ENCODE data around the gene GFRAL.

DNA sequence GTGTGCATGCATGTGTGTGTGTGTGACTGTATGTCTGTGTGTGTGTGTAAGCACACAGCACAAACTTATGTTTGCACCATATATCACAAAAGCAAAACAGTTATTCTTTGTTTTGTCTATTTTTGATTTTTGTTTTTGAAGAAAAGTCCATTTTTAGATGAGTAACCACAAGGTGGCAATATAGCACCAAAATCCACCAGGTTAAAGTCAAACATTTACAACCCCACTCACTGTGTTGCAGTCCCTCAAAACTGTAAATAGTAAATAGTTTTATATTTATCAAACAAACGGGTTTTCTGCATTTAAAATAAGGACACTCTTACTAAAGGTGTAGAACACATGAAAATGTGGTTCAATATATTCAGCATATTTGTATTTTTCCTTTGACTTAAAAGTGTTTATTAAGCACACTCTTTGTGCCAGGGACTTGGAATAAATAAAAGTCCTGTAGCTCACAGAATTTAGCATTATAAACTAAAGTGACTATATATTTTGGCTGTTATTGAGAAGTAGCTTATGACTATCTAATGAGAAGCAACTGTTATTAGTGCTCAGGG lies 118.5 kb downstream of the GFRAL start:
- TF ChIP-seq, protein P1, sequence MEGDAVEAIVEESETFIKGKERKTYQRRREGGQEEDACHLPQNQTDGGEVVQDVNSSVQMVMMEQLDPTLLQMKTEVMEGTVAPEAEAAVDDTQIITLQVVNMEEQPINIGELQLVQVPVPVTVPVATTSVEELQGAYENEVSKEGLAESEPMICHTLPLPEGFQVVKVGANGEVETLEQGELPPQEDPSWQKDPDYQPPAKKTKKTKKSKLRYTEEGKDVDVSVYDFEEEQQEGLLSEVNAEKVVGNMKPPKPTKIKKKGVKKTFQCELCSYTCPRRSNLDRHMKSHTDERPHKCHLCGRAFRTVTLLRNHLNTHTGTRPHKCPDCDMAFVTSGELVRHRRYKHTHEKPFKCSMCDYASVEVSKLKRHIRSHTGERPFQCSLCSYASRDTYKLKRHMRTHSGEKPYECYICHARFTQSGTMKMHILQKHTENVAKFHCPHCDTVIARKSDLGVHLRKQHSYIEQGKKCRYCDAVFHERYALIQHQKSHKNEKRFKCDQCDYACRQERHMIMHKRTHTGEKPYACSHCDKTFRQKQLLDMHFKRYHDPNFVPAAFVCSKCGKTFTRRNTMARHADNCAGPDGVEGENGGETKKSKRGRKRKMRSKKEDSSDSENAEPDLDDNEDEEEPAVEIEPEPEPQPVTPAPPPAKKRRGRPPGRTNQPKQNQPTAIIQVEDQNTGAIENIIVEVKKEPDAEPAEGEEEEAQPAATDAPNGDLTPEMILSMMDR (IDR thresholded peaks at IDR 0.05): peak; percentile 19 to 36 (median 30)
- no peak for TF ChIP-seq POLR2A (IDR thresholded peaks at IDR 0.05)
